ENCODE results near the gene TMEM201. TPM values are rescaled to one million over a fixed set of nuclear protein-coding genes. Genes with fewer than 3 reads are reported as not detected.

Gene TMEM201
- total RNA-seq, result 10 to 100 TPM; 14.6 to 15.1 TPM

GRCh38 chr1:9588551-9589143 is at the start of gene TMEM201:
Gene TMEM201, plus strand, starts transcription at chr1:9588911. Its CDS starts 20 bp downstream, at chr1:9588931.
- Mint-ChIP-seq H3K27ac (peak within 1 kb of the TSS; percentile 79), H3K4me1 (peaks cover 26% of the 10 kb centered on the region), H3K9me3 (ENCODE audit: low read depth) (no peaks in the 10 kb centered on the region), H3K36me3 (ENCODE audit: low read depth) (peaks cover 6% of the 10 kb centered on the region), H3K4me3 (peak within 1 kb of the TSS; percentile 80), H3K27me3 (no peaks in the 10 kb centered on the region)
- intact Hi-C loops (cut with DNase I, micrococcal nuclease), result loop anchor here (1.0 to 10.0 kb wide), 17 partner anchors 39 to 1106 kb away; partner anchors contain the start of genes SLC25A33 (in 2 of the 2), CENPS (in 1 of the 2), CTNNBIP1 (in 1 of the 2) and GPR157 (in 1 of the 2)
- ATAC-seq (peak; percentile 92), DNase-seq (peak; percentile 97)
- CTCF ChIA-PET, result interaction anchor here (0.6 to 1.0 kb wide), 4 partner anchors 38 to 348 kb away, joined by 3 to 4 read pairs (median 4); no protein-coding TSS in a partner anchor
- POLR2A ChIA-PET, result no interaction called here

GRCh38 chr1:9539165-9539828 is 49.4 kb upstream of the TMEM201 start, which contains the start of gene SLC25A33:
Gene SLC25A33, plus strand, starts transcription at chr1:9539465. Its CDS starts 227 bp downstream, at chr1:9539692.
- Mint-ChIP-seq H3K4me3 (peak within 1 kb of the TSS; percentile 80), H3K9me3 (ENCODE audit: low read depth) (no peaks in the 10 kb centered on the region), H3K27me3 (no peaks in the 10 kb centered on the region), H3K36me3 (ENCODE audit: low read depth) (peaks cover 16% of the 10 kb centered on the region), H3K27ac (peak within 1 kb of the TSS; percentile 78), H3K4me1 (peaks cover 30% of the 10 kb centered on the region)
- intact Hi-C loops (cut with DNase I, micrococcal nuclease), result loop anchor here (1.0 to 5.0 kb wide), 13 partner anchors 44 to 933 kb away; partner anchors contain the start of genes CTNNBIP1 (in 2 of the 2), TMEM201 (in 2 of the 2), DFFA (in 1 of the 2) and GPR157 (in 1 of the 2)
- ChIA-PET CTCF (interaction anchor here (0.6 to 1.5 kb wide), 2 partner anchors 43 to 251 kb away, joined by 3 to 4 read pairs; no protein-coding TSS in a partner anchor), POLR2A (interaction anchor here (1.0 to 1.1 kb wide), 2 partner anchors 10 to 19 kb away, joined by 3 to 4 read pairs; no protein-coding TSS in a partner anchor)
- DNase-seq (peak; percentile 99), ATAC-seq (peak; percentile 99)

- Mint-ChIP-seq H3K27ac (peak overlapping the region; percentile 56), H3K27me3 (no peaks in the 10 kb centered on the region), H3K4me3 (peak overlapping the region; percentile 80), H3K36me3 (ENCODE audit: low read depth) (peaks cover 17% of the 10 kb centered on the region), H3K4me1 (peaks cover 35% of the 10 kb centered on the region), H3K9me3 (ENCODE audit: low read depth) (no peaks in the 10 kb centered on the region)
- peak; percentile 68 for DNase-seq
- CTCF ChIA-PET, result interaction anchor here (1.5 kb wide), 1 partner anchor 44 kb away, joined by 4 read pairs; no protein-coding TSS in a partner anchor
- peak; percentile 39 for ATAC-seq
- POLR2A ChIA-PET, result interaction anchor here (0.6 to 1.1 kb wide), 3 partner anchors 10 to 46 kb away, joined by 3 to 4 read pairs (median 3); no protein-coding TSS in a partner anchor
- intact Hi-C loops (cut with DNase I, micrococcal nuclease), result loop anchor here (1.0 to 5.0 kb wide), 13 partner anchors 45 to 932 kb away; partner anchors contain the start of genes CTNNBIP1 (in 2 of the 2), TMEM201 (in 2 of the 2), DFFA (in 1 of the 2) and GPR157 (in 1 of the 2)
Measured at GRCh38 chr1:9539829-9540550, 48.7 kb upstream of the TMEM201 start.

GRCh38 chr1:9542430-9542829 is 46.3 kb upstream of the TMEM201 start:
- no peak for DNase-seq
- Mint-ChIP-seq H3K9me3 (ENCODE audit: low read depth) (no peaks in the 10 kb centered on the region), H3K27me3 (no peaks in the 10 kb centered on the region), H3K4me1 (peaks cover 39% of the 10 kb centered on the region), H3K4me3 (no peak overlapping the region), H3K27ac (no peak overlapping the region), H3K36me3 (ENCODE audit: low read depth) (peaks cover 19% of the 10 kb centered on the region)
- POLR2A ChIA-PET, result no interaction called here
- CTCF ChIA-PET, result interaction anchor here (0.6 to 1.4 kb wide), 5 partner anchors 9 to 528 kb away, joined by 3 to 5 read pairs (median 3); no protein-coding TSS in a partner anchor
- intact Hi-C loops (cut with DNase I, micrococcal nuclease), result no loop called here
- ATAC-seq, result no peak

GRCh38 chr1:9544926-9545325 is 43.8 kb upstream of the TMEM201 start:
- Mint-ChIP-seq H3K36me3 (ENCODE audit: low read depth) (peaks cover 19% of the 10 kb centered on the region), H3K9me3 (ENCODE audit: low read depth) (no peaks in the 10 kb centered on the region), H3K27ac (no peak overlapping the region), H3K4me1 (peaks cover 27% of the 10 kb centered on the region), H3K4me3 (no peak overlapping the region), H3K27me3 (no peaks in the 10 kb centered on the region)
- intact Hi-C loops (cut with DNase I, micrococcal nuclease), result no loop called here
- no peak for ATAC-seq
- no peak for DNase-seq
- CTCF ChIA-PET, result no interaction called here
- POLR2A ChIA-PET, result no interaction called here

GRCh38 chr1:9549955-9550546 is 38.7 kb upstream of the TMEM201 start:
- Mint-ChIP-seq H3K27me3 (no peaks in the 10 kb centered on the region), H3K27ac (no peak overlapping the region), H3K4me1 (peaks cover 4% of the 10 kb centered on the region), H3K36me3 (ENCODE audit: low read depth) (peaks cover 6% of the 10 kb centered on the region), H3K9me3 (ENCODE audit: low read depth) (no peaks in the 10 kb centered on the region), H3K4me3 (no peak overlapping the region)
- ATAC-seq (no peak), DNase-seq (no peak)
- ChIA-PET CTCF (interaction anchor here (1.7 kb wide), 1 partner anchor 8 kb away, joined by 5 read pairs; no protein-coding TSS in a partner anchor), POLR2A (no interaction called here)
- intact Hi-C loops (cut with DNase I, micrococcal nuclease), result no loop called here

- H3K9me3 Mint-ChIP-seq (ENCODE audit: low read depth), result no peaks in the 10 kb centered on the region
Measured at GRCh38 chr1:9551984-9552383, 36.7 kb upstream of the TMEM201 start.

GRCh38 chr1:9553736-9554144 is 35.0 kb upstream of the TMEM201 start:
- DNase-seq, result no peak
- CTCF ChIA-PET, result no interaction called here

More at GRCh38 chr1:9551984-9552383, 36.7 kb upstream of the TMEM201 start:
- intact Hi-C loops (cut with DNase I, micrococcal nuclease), result no loop called here
- Mint-ChIP-seq H3K4me3 (no peak overlapping the region), H3K36me3 (ENCODE audit: low read depth) (peaks cover 22% of the 10 kb centered on the region), H3K27me3 (no peaks in the 10 kb centered on the region), H3K4me1 (no peaks in the 10 kb centered on the region), H3K27ac (no peak overlapping the region)
- ATAC-seq, result no peak
- no peak for DNase-seq
- CTCF ChIA-PET, result interaction anchor here (0.7 to 1.7 kb wide), 2 partner anchors 10 to 34 kb away, joined by 3 to 5 read pairs; no protein-coding TSS in a partner anchor
- POLR2A ChIA-PET, result no interaction called here

GRCh38 chr1:9555942-9556341 is 32.8 kb upstream of the TMEM201 start:
- Mint-ChIP-seq H3K4me1 (peaks cover 26% of the 10 kb centered on the region), H3K9me3 (ENCODE audit: low read depth) (no peaks in the 10 kb centered on the region), H3K27me3 (no peaks in the 10 kb centered on the region), H3K27ac (no peak overlapping the region), H3K36me3 (ENCODE audit: low read depth) (peaks cover 33% of the 10 kb centered on the region), H3K4me3 (no peak overlapping the region)
- ATAC-seq (no peak), DNase-seq (no peak)
- POLR2A ChIA-PET, result no interaction called here
- intact Hi-C loops (cut with DNase I, micrococcal nuclease), result no loop called here
- CTCF ChIA-PET, result interaction anchor here (0.7 to 1.4 kb wide), 2 partner anchors 12 to 17 kb away, joined by 3 read pairs; no protein-coding TSS in a partner anchor

More at GRCh38 chr1:9553736-9554144, 35.0 kb upstream of the TMEM201 start:
- no peak overlapping the region for H3K27ac Mint-ChIP-seq
- no peak for ATAC-seq
- peaks cover 30% of the 10 kb centered on the region for H3K36me3 Mint-ChIP-seq (ENCODE audit: low read depth)
- H3K9me3 Mint-ChIP-seq (ENCODE audit: low read depth), result no peaks in the 10 kb centered on the region
- no peak overlapping the region for H3K4me3 Mint-ChIP-seq
- intact Hi-C loops (cut with DNase I, micrococcal nuclease), result no loop called here
- peaks cover 15% of the 10 kb centered on the region for H3K4me1 Mint-ChIP-seq
- POLR2A ChIA-PET, result no interaction called here
- no peaks in the 10 kb centered on the region for H3K27me3 Mint-ChIP-seq

- Mint-ChIP-seq H3K4me1 (peaks cover 29% of the 10 kb centered on the region), H3K4me3 (no peak overlapping the region), H3K27me3 (no peaks in the 10 kb centered on the region), H3K36me3 (ENCODE audit: low read depth) (peaks cover 34% of the 10 kb centered on the region), H3K27ac (peak overlapping the region; percentile 19), H3K9me3 (ENCODE audit: low read depth) (no peaks in the 10 kb centered on the region)
- CTCF ChIA-PET, result interaction anchor here (0.6 to 1.9 kb wide), 3 partner anchors 12 to 62 kb away, joined by 3 to 4 read pairs (median 4); no protein-coding TSS in a partner anchor
- no peak for DNase-seq
- intact Hi-C loops (cut with DNase I, micrococcal nuclease), result no loop called here
- POLR2A ChIA-PET, result no interaction called here
- no peak for ATAC-seq
Measured at GRCh38 chr1:9557624-9558023, 31.1 kb upstream of the TMEM201 start.

Measured in activated CD4-positive, alpha-beta T cell treated with anti-CD3 and anti-CD28 coated beads for 36 hours (primary cell).